MM.1S (cell line): ENCODE results near the gene FSTL1.

ENCODE experiments used
- CTCF ChIP-seq: fragments of 300-600 bp; sonication (generic); IDR thresholded peaks from 2 replicates; pipeline ENCODE4 v1.5.1; 2016; ENCODE audit warnings: antibody characterized with exemption, low read length, mixed read lengths
- EZH2 ChIP-seq: fragments of 300-600 bp; sonication (generic); optimal IDR thresholded peaks from 2 replicates; pipeline ENCODE3; 2017; ENCODE audit warnings: low read depth, mild to moderate bottlenecking, antibody characterized with exemption, low read length, mixed read lengths

GRCh38 chr3:120396469-120396868, 54.3 kb downstream of the FSTL1 start:
- TF ChIP-seq EZH2 (no peak), CTCF (no peak)
